Fibroblast of villous mesenchyme (primary cell): ENCODE results near the gene TBC1D21. TPM values are rescaled to one million over a fixed set of nuclear protein-coding genes. Genes with fewer than 3 reads are reported as not detected.

ENCODE experiments used
- DNase-seq: peaks from one replicate; pipeline ENCODE4 v3.0.0-alpha.2; 2010; ENCODE audit warnings: low read depth
- H3K4me3 ChIP-seq: 2 replicates; pipeline ENCODE4 v1.5.1; 2011; ENCODE audit warnings: low read depth, mild to moderate bottlenecking, low read length
- CTCF ChIP-seq: IDR thresholded peaks from 2 replicates; pipeline ENCODE4 v1.5.1; 2012; ENCODE audit warnings: low read depth, mild to moderate bottlenecking, low read length; ENCODE audit not compliant: insufficient read depth
- total RNA-seq: library from RNA; depleted of rRNA; stranded (reverse); fragments of >200 nt; gene quantifications from 2 replicates; pipeline ENCODE4 v1.2.3, GENCODE V29; 2012

Gene TBC1D21
- total RNA-seq, 1 donor = not detected

- no peak for DNase-seq
- no peak for TF ChIP-seq CTCF
- no peak overlapping the region for H3K4me3 ChIP-seq
These were observed 16.0 kb upstream of the TBC1D21 start for GRCh38 chr15:73857193-73857920.

- DNase-seq = no peak
- TF ChIP-seq CTCF = no peak
- no peak overlapping the region for H3K4me3 ChIP-seq
These were observed 15.3 kb upstream of the TBC1D21 start for GRCh38 chr15:73858062-73858461.

- no peak for TF ChIP-seq CTCF
- H3K4me3 ChIP-seq = no peak overlapping the region
These were observed 11.1 kb upstream of the TBC1D21 start for GRCh38 chr15:73862276-73862675.

GRCh38 chr15:73865379-73865778 is 8.0 kb upstream of the TBC1D21 start:
- DNase-seq = no peak
- no peak for TF ChIP-seq CTCF
- H3K4me3 ChIP-seq = no peak overlapping the region

More at GRCh38 chr15:73862276-73862675, 11.1 kb upstream of the TBC1D21 start:
- no peak for DNase-seq

GRCh38 chr15:73865904-73866303 is 7.5 kb upstream of the TBC1D21 start:
- no peak overlapping the region for H3K4me3 ChIP-seq
- DNase-seq = no peak
- no peak for TF ChIP-seq CTCF

- no peak for TF ChIP-seq CTCF
- no peak for DNase-seq
- H3K4me3 ChIP-seq = no peak overlapping the region
These were observed 6.9 kb upstream of the TBC1D21 start for GRCh38 chr15:73866481-73866880.

GRCh38 chr15:73866881-73867410 is 6.4 kb upstream of the TBC1D21 start:
- TF ChIP-seq CTCF = no peak
- no peak overlapping the region for H3K4me3 ChIP-seq
- DNase-seq = no peak
